Stomach (tissue), 4 donors: ENCODE measurements around the gene TUBB6.

ENCODE experiments used
- POLR2A ChIP-seq, 4 donors: fragments of 450-650 bp; IDR thresholded peaks; one replicate each; pipeline ENCODE4 v1.6.1; 2016; ENCODE audit warnings: antibody characterized with exemption in 4 of 4, control low read depth in 2 of 4, mild to moderate bottlenecking in 1 of 4, moderate library complexity in 1 of 4
- POLR2AphosphoS5 ChIP-seq, 3 donors: sonication (generic); formaldehyde crosslinking; IDR thresholded peaks; one replicate each; pipeline ENCODE4 v1.6.1; 2016; ENCODE audit warnings: antibody characterized with exemption in 3 of 3
- TF ChIP-seq, protein P1 (sequence below), 7 experiments: fragments of 450-650 bp in 4 of 7; fragments of 200-600 bp in 3 of 7; sonication (generic) in 3 of 7; IDR thresholded peaks; one replicate each; pipeline ENCODE4 v1.5.1; 2016 to 2019; ENCODE audit warnings: antibody characterized with exemption in 7 of 7, control low read depth in 2 of 7, mild to moderate bottlenecking in 1 of 7

DNA sequence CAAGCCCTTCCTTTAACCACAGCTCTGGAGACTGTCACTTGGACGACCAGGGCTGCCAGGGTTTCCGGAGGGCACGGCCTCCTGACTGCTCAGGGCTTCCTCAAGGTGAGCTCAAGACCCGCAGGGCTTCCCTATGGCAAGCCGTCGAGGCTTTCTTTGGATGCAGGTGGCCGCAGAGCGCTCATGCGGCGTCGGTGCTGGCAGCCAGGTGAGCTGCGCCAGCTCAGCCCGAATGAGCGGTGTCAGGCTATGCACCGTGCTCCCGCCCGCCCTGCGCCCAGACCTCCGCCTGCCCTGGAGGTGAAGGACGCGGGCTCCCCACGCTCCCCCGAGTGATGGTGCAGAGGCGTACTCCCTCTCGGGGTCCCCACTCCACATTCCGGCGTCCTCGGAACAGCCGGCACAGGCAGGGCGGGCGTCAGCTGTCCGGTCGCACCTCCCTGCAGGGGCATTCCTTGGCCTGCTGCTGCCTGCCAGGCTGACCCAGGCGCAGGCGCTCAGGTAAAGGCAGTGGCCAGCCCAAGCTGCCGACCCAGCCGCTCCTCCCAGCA lies 20.8 kb upstream of the TUBB6 start:
- no peak for TF ChIP-seq POLR2AphosphoS5 (IDR thresholded peaks at IDR 0.05)
- TF ChIP-seq POLR2A (IDR thresholded peaks at IDR 0.05) = no peak
- TF ChIP-seq, protein P1, sequence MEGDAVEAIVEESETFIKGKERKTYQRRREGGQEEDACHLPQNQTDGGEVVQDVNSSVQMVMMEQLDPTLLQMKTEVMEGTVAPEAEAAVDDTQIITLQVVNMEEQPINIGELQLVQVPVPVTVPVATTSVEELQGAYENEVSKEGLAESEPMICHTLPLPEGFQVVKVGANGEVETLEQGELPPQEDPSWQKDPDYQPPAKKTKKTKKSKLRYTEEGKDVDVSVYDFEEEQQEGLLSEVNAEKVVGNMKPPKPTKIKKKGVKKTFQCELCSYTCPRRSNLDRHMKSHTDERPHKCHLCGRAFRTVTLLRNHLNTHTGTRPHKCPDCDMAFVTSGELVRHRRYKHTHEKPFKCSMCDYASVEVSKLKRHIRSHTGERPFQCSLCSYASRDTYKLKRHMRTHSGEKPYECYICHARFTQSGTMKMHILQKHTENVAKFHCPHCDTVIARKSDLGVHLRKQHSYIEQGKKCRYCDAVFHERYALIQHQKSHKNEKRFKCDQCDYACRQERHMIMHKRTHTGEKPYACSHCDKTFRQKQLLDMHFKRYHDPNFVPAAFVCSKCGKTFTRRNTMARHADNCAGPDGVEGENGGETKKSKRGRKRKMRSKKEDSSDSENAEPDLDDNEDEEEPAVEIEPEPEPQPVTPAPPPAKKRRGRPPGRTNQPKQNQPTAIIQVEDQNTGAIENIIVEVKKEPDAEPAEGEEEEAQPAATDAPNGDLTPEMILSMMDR (IDR thresholded peaks at IDR 0.05) = no peak
